ENCODE measurements around the gene CARD11. TPM values are rescaled to one million over a fixed set of nuclear protein-coding genes. Genes with fewer than 3 reads are reported as not detected.

The CARD11 gene
- total and polyA plus RNA-seq, 2 of the 4 experiments (the other 2 are of a cell fraction): 0.18 to 0.26 TPM

- intact Hi-C loops (cut with micrococcal nuclease) (no loop called here), in situ Hi-C loops (cut with MboI; ENCODE audit: low sequenced_read_pairs) (no loop called here), dilution Hi-C loops (cut with HindIII; ENCODE audit: low sequenced_read_pairs, unreplicated experiment) (no loop called here)
- Histone ChIP-seq H4K91ac (ENCODE audit: insufficient read depth, low read depth, low read length) (no peak overlapping the region), H2AFZ (replicated peaks; ENCODE audit: low read length, poor library complexity) (no peak overlapping the region), H2BK20ac (ENCODE audit: low read depth, low read length) (no peak overlapping the region), H4K5ac (ENCODE audit: low read depth, low read length) (no peak overlapping the region), H3K14ac (replicated peaks; ENCODE audit: low read depth, low read length) (no peak overlapping the region), H3K4ac (ENCODE audit: low read depth, low read length) (no peak overlapping the region), H3K79me1 (ENCODE audit: low read depth in 1 of 2, low read length in 2 of 2) (no peaks in the 10 kb centered on the region), H4K20me1 (ENCODE audit: insufficient read depth, low read length) (no peaks in the 10 kb centered on the region), H3K23ac (ENCODE audit: low read depth, low read length) (no peak overlapping the region), H3K56ac (ENCODE audit: extremely low read depth, insufficient read depth, low read length) (no peak overlapping the region), H3K4me3 (ENCODE audit: insufficient read depth, low read depth, low read length) (no peak overlapping the region), H3K18ac (ENCODE audit: low read depth, low read length) (no peak overlapping the region), H3K4me2 (ENCODE audit: low read depth, low read length) (no peak overlapping the region), H3K4me1 (ENCODE audit: control insufficient read depth, insufficient read depth, low read length) (no peaks in the 10 kb centered on the region), H2BK15ac (ENCODE audit: low read depth, low read length) (no peak overlapping the region), H2BK5ac (ENCODE audit: low read depth, low read length, poor library complexity, severe bottlenecking) (no peak overlapping the region), H2AK9ac (replicated peaks; ENCODE audit: low read depth, low read length, poor library complexity) (no peak overlapping the region), H2AK5ac (ENCODE audit: low read depth, low read length) (no peak overlapping the region), H4K8ac (ENCODE audit: low read depth in 2 of 2, low read length in 2 of 2) (no peak overlapping the region), H3K36me3 (ENCODE audit: control insufficient read depth, insufficient read depth, low read length) (no peaks in the 10 kb centered on the region), H3K9ac (ENCODE audit: low read depth, low read length) (no peak overlapping the region), H3K9me1 (ENCODE audit: insufficient read depth, low read length) (no peaks in the 10 kb centered on the region), H3K27ac (ENCODE audit: insufficient read depth, low read length) (no peak overlapping the region), H3K9me3 (ENCODE audit: control insufficient read depth, insufficient read depth, low read length) (no peaks in the 10 kb centered on the region), H2BK120ac (ENCODE audit: low read depth, low read length) (no peak overlapping the region), H3K27me3 (ENCODE audit: control insufficient read depth, insufficient read depth, low read length) (peaks cover 27% of the 10 kb centered on the region; the same call in 1 of the 2 replicates)
- ChIA-PET POLR2A (ENCODE audit: unreplicated experiment) (no interaction called here), CTCF (no interaction called here)
- no peak for TF ChIP-seq RCOR1 (IDR thresholded peaks at IDR 0.05; ENCODE audit: insufficient replicate concordance, low read length)
- TF ChIP-seq CHD1 (IDR thresholded peaks at IDR 0.05; ENCODE audit: low read depth, low read length): no peak
- TF ChIP-seq FOS (IDR thresholded peaks at IDR 0.05; ENCODE audit: low read depth, low read length): no peak
- no peak for TF ChIP-seq POLR2A (IDR thresholded peaks at IDR 0.05; ENCODE audit: low read depth, low read length)
- TF ChIP-seq RAD21 (IDR thresholded peaks at IDR 0.05; ENCODE audit: low read length): no peak
- no peak for TF ChIP-seq USF2 (IDR thresholded peaks at IDR 0.05; ENCODE audit: low read depth, low read length)
- TF ChIP-seq CEBPB (IDR thresholded peaks at IDR 0.05; ENCODE audit: low read depth, low read length): no peak
- no peak for TF ChIP-seq ELK1 (IDR thresholded peaks at IDR 0.05; ENCODE audit: borderline replicate concordance, low read depth, low read length)
- no peak for TF ChIP-seq BHLHE40 (IDR thresholded peaks at IDR 0.05; ENCODE audit: low read depth, low read length)
- TF ChIP-seq CTCF (conservative IDR thresholded peaks at IDR 0.05; ENCODE audit: low read depth, low read length): no peak
- TF ChIP-seq MAZ (IDR thresholded peaks at IDR 0.05; ENCODE audit: borderline replicate concordance, low read depth, low read length): no peak
- no peak for TF ChIP-seq RFX5 (IDR thresholded peaks at IDR 0.05; ENCODE audit: low read depth, low read length)
- TF ChIP-seq SMC3 (IDR thresholded peaks at IDR 0.05; ENCODE audit: low read depth, low read length): no peak
- no peak for TF ChIP-seq MAFK (IDR thresholded peaks at IDR 0.05; ENCODE audit: low read depth, low read length)
- no peak for TF ChIP-seq NFE2L2 (IDR thresholded peaks at IDR 0.05; ENCODE audit: low read depth, low read length)
- no peak for TF ChIP-seq MXI1 (IDR thresholded peaks at IDR 0.05; ENCODE audit: borderline replicate concordance, low read depth, low read length)
- no peak for ATAC-seq (ENCODE audit: low read depth)
- no peak for DNase-seq
- no TSS peak for BruUV-seq (replicated peaks)
- WGBS, 2 experiments (ENCODE audit: extremely low coverage in 2 of 2, insufficient read length in 1 of 2): 79% methylated on average over 9 of the region's 18 CpGs; no CpG with 5 or more reads in 1 of the 2 experiments
Measured at GRCh38 chr7:2926120-2926895, 117.4 kb downstream of the CARD11 start.

All from IMR-90 (cell line).